HG03045 (cell line): ENCODE measurements around the gene SOX4.

Experiments used
- ATAC-seq: cut with Tn5 transposase; IDR thresholded peaks from one replicate; pipeline ENCODE4 v1.9.1; 2021; ENCODE audit warnings: mild to moderate bottlenecking, moderate library complexity; ENCODE audit not compliant: unreplicated experiment

SOX4 gene

GRCh38 chr6:21593927-21594415 lies 420 bp downstream of the SOX4 start:
- ATAC-seq = peak; percentile 14

DNA sequence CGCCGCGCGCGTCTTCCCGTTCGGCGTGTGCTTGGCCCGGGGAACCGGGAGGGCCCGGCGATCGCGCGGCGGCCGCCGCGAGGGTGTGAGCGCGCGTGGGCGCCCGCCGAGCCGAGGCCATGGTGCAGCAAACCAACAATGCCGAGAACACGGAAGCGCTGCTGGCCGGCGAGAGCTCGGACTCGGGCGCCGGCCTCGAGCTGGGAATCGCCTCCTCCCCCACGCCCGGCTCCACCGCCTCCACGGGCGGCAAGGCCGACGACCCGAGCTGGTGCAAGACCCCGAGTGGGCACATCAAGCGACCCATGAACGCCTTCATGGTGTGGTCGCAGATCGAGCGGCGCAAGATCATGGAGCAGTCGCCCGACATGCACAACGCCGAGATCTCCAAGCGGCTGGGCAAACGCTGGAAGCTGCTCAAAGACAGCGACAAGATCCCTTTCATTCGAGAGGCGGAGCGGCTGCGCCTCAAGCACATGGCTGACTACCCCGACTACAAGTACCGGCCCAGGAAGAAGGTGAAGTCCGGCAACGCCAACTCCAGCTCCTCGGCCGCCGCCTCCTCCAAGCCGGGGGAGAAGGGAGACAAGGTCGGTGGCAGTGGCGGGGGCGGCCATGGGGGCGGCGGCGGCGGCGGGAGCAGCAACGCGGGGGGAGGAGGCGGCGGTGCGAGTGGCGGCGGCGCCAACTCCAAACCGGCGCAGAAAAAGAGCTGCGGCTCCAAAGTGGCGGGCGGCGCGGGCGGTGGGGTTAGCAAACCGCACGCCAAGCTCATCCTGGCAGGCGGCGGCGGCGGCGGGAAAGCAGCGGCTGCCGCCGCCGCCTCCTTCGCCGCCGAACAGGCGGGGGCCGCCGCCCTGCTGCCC lies 1.1 kb downstream of the SOX4 start:
- ATAC-seq = peak; percentile 32

DNA sequence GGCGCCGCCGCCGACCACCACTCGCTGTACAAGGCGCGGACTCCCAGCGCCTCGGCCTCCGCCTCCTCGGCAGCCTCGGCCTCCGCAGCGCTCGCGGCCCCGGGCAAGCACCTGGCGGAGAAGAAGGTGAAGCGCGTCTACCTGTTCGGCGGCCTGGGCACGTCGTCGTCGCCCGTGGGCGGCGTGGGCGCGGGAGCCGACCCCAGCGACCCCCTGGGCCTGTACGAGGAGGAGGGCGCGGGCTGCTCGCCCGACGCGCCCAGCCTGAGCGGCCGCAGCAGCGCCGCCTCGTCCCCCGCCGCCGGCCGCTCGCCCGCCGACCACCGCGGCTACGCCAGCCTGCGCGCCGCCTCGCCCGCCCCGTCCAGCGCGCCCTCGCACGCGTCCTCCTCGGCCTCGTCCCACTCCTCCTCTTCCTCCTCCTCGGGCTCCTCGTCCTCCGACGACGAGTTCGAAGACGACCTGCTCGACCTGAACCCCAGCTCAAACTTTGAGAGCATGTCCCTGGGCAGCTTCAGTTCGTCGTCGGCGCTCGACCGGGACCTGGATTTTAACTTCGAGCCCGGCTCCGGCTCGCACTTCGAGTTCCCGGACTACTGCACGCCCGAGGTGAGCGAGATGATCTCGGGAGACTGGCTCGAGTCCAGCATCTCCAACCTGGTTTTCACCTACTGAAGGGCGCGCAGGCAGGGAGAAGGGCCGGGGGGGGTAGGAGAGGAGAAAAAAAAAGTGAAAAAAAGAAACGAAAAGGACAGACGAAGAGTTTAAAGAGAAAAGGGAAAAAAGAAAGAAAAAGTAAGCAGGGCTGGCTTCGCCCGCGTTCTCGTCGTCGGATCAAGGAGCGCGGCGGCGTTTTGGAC lies 2.0 kb downstream of the SOX4 start:
- peak; percentile 28 for ATAC-seq

DNA sequence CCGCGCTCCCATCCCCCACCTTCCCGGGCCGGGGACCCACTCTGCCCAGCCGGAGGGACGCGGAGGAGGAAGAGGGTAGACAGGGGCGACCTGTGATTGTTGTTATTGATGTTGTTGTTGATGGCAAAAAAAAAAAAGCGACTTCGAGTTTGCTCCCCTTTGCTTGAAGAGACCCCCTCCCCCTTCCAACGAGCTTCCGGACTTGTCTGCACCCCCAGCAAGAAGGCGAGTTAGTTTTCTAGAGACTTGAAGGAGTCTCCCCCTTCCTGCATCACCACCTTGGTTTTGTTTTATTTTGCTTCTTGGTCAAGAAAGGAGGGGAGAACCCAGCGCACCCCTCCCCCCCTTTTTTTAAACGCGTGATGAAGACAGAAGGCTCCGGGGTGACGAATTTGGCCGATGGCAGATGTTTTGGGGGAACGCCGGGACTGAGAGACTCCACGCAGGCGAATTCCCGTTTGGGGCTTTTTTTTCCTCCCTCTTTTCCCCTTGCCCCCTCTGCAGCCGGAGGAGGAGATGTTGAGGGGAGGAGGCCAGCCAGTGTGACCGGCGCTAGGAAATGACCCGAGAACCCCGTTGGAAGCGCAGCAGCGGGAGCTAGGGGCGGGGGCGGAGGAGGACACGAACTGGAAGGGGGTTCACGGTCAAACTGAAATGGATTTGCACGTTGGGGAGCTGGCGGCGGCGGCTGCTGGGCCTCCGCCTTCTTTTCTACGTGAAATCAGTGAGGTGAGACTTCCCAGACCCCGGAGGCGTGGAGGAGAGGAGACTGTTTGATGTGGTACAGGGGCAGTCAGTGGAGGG lies 2.8 kb downstream of the SOX4 start:
- no peak for ATAC-seq

- no peak for ATAC-seq
Measured at GRCh38 chr6:21596949-21597682, 3.6 kb downstream of the SOX4 start.

GRCh38 chr6:21597801-21598673 lies 4.5 kb downstream of the SOX4 start:
- no peak for ATAC-seq

- no peak for ATAC-seq
Measured at GRCh38 chr6:21598674-21599023, 5.1 kb downstream of the SOX4 start.

- ATAC-seq = no peak
Measured at GRCh38 chr6:21599051-21599696, 5.6 kb downstream of the SOX4 start.

DNA sequence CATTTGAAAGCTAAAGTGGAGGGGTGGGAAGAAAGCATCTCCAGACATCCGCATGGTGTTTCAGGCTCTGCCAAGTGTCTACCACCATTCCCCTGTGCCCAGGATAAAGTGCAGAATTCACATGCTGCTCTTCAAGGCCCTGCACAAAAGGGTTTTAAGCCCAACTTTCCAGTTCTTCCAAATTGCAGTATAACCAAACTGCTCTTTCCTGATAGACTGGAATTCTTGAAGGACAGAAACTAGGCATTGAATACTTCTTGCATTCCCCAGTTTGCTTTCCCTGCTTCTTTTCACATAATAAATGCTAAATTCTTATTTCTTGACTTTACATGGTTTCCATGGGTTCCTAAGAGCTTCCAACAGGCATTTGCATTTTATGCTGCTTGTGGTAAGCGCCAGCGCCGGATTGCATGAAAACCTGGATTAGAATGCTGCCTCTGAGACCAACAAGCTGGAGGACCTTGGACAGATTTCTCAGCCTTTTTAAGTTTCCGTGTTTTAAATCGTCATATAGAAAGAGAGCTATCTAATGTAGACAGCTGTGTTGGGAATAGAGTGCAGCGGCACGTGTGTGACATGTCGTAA lies 7.9 kb downstream of the SOX4 start:
- no peak for ATAC-seq

DNA sequence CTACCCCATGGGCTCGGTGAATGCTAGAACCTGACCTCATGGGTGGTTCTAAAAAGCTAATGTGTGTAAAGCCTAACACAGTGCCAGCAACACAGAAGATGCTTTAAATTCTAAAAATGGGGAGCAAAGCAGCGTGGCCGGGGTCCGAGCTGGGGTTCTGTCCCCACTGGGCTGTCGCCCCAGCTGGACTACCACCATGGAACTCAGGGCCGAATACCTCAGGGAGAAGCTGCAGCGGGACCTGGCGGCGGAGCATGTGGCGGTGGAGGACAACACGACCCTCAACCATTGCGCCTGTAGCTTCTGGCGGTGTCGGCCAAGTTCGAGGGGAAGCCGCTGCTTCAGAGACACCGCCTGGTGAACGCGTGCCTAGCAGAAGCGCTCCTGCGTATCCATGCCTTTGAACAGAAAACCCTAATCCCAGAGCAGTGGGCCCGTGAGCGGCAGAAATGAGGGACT lies 8.4 kb downstream of the SOX4 start:
- ATAC-seq = no peak

GRCh38 chr6:21603082-21603952 lies 9.8 kb downstream of the SOX4 start:
- ATAC-seq = no peak

DNA sequence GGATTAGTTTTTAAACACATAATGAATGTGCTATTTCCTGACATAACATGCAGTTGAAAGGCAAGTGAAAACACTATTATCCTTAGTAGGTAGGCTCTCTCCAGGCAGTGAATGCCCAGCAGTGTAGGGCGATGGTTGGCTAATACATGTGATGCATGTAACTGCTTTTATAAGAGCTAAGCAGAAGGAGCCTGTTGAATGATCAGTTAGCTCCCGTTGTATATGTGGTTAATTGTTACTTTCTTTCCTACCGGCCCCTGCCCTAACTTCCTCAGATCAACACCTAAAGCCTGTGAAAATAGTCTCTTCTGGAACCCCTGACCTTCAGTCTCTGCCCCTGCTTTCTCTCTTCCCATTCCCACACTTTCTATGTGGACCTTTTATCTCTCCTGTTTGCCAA lies 10.5 kb downstream of the SOX4 start:
- ATAC-seq = no peak

DNA sequence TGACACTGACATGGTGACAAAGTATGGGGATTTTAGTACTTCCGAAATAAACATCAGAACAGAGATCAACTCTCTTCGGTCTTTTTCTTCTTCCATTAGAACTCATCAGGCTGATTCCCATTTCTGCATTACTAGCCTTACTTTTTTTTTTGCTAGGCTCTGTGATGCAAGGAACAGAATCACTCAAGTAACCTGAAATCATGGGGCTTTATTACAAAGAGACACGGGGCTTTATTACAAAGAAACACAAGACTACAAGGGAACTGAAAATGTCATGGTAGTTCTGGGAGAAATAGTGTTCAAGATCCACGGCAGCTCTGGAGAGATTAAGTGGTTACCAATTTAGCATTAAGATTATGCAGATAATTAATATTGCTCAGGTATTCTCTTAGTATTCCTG lies 11.6 kb downstream of the SOX4 start:
- no peak for ATAC-seq

- no peak for ATAC-seq
Measured at GRCh38 chr6:21608601-21609000, 15.1 kb downstream of the SOX4 start.

DNA sequence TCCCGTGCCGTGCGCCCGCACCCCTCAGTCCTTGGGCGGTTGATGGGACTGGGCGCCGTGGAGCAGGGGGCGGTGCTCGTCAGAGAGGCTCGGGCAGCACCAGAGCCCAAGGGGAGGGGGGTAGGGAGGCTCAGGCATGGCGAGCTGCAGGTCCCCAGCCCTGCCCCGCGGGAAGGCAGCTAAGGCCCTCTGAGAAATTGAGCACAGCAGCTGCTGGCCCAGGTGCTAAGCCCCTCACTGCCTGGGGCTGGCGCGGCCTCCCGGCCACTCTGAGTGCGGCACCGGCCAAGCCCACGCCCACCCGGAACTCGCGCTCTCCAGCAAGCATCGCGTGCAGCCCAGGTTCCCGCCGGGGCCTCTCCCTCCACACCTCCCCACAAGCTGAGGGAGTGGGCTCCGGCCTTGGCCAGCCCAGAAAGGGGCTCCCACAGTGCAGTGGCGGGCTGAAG lies 16.4 kb downstream of the SOX4 start:
- ATAC-seq = peak; percentile 23

DNA sequence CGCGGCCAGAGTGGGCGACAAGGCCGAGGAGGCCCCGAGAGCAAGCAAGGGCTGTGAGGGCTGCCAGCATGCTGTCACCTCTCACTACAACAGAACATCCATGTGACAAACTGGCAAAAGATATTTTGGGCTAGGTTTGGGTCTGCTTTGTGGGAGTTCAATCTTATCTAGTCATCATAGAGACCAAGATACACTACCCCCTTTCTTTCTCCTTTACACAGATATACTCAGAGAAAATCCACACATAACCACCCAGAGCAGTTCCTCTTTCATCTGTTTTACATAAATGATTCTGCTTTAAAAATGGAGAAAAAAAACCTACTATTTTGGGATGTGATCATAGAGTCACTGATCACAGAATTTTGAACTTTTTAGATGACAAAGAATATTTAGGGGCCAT lies 16.8 kb downstream of the SOX4 start:
- peak; percentile 77 for ATAC-seq

DNA sequence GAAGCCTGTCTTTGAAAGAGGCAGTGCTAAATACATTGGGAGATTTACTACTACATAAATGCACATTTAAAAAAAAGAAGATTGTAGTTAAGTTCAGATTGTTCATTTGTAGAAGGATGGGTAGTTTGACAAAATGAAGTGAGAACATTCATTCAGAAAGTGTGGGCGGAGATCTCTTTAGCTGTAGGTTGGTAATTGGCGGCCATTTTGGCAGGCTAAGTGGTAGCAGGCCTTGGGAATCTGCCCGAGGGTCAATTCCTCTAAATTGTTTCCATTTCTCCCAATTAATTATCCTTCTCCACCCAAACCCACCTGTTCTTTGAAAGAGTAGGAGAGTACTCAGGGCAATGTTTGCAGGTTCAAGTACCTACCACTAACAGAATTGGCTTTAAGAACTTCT lies 17.9 kb downstream of the SOX4 start:
- ATAC-seq = no peak
